NOMO-1 treated with dmso at 0.1 percent for 144 hours (cell line): ENCODE results near the gene SAMM50.

ENCODE experiments used
- DNase-seq: peaks from one replicate; lab custom pipeline; 2025; ENCODE audit not compliant: unreplicated experiment; lab: John Stamatoyannopoulos, UW

The SAMM50 gene

DNA sequence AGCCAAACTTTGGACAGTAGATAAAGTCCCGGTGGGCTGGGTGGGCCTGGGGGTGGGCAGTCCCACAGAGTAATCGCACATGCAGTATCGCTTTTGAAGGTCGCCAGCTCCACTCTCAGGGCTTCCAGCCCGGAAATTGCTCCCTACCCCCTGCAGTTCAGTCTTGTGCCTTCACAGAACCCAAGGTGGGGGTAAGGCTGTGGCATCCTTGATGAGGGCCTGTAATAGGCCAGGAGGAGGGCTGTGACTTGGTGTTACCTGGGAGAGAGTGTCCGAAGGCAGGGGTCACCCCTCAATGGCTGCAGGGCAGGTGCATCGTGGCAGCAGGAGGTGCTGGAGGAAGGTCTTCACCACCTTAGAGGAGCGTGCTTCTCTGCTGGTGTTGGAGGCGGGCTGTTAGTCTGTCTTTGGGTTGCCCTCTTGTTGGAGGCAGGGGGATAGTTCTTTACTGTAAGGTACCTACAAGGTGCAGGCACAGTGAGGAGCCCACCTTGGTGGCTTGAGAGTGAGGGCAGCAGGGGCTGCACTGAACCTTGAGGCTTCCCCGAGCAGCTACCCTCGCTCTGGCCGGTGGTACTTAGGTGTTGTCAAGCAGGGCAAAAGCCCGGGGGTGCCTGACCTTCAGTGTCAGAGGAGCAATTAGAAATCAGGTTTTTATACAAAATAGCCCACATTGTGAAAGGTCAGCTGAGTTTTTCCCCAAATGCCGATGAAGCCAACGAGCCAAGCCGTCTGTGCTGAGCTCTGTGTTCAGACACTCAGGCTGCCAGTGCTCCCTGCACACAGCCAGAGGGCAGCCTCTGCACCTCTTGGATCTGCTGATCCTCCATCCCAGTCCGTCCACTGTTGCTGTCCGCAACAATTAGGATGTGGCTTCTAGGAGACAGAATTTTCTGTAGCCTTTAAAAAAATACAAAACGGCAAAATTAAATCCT, 21.9 kb downstream of the SAMM50 start:
- DNase-seq = no peak

GRCh38 chr22:43978558-43978957, 23.3 kb downstream of the SAMM50 start:
- no peak for DNase-seq

DNA sequence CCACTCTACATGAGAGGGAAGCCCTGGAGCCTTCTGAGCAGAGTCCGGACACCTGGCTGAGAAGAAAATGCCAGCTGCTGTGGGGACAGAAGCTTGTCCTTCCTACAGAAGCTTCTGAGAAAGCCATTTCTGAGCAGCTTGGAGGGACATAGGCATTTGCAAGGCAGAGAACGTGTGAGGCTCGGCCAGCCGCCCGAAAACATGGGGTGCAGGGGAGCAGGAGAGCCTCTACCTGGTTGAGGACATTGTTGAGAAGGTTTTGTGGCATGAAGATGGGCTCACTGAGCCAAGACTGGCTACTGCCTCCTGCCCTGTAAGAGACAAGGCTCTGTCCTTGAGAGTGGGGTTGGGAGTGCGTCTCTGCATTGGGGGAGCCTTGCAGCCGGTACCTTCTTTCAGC, 25.3 kb downstream of the SAMM50 start:
- DNase-seq = no peak

GRCh38 chr22:43980996-43981395, 25.8 kb downstream of the SAMM50 start:
- DNase-seq = no peak

DNA sequence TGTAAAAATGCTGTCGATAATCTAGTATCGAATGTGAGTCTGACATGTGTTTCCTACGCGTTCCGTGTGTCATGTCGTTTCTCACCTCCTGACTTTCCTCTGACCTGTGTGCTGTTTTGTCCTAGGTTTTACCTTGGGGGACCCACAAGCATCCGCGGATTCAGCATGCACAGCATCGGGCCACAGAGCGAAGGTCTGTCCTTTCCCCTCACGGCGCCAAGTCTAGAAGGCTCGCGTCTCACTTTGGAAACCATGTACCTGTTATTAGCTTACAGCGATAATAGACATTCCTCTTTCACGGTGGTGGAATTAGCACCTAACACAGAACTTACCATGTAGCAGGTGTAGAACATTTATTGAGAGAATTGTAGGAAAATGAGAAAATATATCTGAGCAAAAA, 28.6 kb downstream of the SAMM50 start:
- no peak for DNase-seq

DNA sequence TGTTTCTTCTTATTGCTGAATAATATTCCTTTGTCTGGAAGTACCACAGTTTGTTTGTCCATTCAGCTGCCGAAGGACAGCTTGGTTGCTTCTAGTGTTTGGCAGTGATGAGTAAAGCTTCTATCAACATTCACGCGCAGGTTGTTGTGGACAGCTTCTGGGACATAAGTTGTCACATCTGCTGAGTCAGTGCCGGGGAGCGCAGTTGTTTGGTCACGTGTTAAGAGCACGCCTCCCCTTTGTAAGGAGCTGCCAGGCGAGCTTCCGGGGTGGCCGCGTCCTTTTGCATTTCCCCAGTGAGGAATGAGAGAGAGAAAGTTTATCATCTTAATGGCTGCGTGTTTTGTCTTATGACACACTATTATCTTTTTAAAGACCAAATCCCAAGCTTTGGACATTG, 30.3 kb downstream of the SAMM50 start:
- DNase-seq = no peak

- no peak for DNase-seq
Observed at GRCh38 chr22:43988116-43988820, 33.0 kb downstream of the SAMM50 start.

GRCh38 chr22:43988960-43989359, 33.7 kb downstream of the SAMM50 start:
- DNase-seq = no peak

DNA sequence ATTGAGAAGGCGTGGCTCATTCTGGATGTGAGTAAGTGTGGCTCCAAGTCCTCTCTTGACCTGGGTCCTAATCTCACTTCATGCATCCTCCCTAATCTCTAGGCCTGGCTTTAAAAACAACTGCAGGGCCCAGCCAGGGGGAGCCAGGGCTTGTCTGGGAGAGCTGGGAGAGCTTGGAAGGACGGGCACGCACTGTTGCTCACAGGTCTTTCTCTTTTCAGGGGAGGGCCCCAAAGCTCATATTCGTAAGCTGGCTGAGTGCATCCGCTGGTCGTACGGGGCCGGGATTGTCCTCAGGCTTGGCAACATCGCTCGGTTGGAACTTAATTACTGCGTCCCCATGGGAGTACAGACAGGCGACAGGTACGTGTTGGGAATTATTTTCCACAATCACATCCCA, 34.8 kb downstream of the SAMM50 start:
- DNase-seq = no peak

GRCh38 chr22:43991316-43992020, 36.2 kb downstream of the SAMM50 start:
- DNase-seq = no peak

- DNase-seq = no peak
Observed at GRCh38 chr22:43992331-43992821, 37.1 kb downstream of the SAMM50 start.

GRCh38 chr22:43993072-43993760, 38.0 kb downstream of the SAMM50 start:
- no peak for DNase-seq

GRCh38 chr22:43994006-43994405, 38.8 kb downstream of the SAMM50 start:
- no peak for DNase-seq

- DNase-seq = no peak
Observed at GRCh38 chr22:43994416-43994815, 39.2 kb downstream of the SAMM50 start.

DNA sequence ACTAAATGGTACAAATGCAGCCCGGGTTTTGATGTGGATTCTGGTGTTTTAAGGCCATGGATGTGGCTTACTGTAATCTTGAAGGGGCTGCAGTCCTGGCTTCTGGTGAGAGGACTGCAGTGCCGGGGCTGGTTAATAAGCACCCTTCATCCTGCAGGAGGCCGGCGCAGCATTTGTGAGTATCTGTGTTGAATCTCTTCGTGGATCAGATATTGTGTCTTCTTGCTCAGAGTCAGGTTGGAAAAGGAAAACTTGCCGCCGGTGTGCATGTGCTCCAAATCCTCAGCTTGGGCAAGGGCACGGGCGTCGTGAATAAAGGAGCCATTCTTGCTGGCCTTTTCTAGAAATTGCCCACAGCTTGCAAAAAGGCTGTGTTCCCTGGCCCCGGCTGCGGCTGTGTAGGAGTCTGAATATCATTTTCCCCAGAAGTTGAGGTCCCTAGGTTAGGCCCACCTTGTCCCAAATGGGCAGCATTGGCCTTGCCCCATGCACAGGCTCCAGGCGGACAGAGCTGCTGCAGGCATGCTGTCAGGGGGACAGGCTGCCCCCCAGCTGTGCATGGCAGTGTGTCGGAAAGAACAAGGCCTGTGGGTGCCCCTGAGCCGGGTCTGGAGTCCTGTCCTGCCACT, 39.9 kb downstream of the SAMM50 start:
- DNase-seq = no peak

DNA sequence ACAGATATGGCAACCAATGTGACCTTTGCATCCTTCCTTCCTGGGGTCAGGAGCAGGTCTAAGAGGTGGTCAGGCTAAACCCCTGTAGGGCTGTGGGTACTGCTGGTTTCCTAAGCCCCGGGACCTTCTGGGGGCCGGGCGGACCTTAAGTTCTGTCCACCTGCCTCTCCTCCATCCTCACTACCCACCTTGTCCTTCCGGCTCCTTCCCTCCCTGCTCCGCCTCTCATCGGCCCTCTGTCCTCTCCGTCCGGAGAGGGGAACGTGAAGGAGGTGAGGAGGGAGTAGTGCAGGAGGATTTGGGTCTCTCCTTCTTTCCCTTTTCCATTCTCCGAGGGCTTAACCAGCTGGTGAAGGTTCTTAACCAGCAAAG, 40.5 kb downstream of the SAMM50 start:
- no peak for DNase-seq

DNA sequence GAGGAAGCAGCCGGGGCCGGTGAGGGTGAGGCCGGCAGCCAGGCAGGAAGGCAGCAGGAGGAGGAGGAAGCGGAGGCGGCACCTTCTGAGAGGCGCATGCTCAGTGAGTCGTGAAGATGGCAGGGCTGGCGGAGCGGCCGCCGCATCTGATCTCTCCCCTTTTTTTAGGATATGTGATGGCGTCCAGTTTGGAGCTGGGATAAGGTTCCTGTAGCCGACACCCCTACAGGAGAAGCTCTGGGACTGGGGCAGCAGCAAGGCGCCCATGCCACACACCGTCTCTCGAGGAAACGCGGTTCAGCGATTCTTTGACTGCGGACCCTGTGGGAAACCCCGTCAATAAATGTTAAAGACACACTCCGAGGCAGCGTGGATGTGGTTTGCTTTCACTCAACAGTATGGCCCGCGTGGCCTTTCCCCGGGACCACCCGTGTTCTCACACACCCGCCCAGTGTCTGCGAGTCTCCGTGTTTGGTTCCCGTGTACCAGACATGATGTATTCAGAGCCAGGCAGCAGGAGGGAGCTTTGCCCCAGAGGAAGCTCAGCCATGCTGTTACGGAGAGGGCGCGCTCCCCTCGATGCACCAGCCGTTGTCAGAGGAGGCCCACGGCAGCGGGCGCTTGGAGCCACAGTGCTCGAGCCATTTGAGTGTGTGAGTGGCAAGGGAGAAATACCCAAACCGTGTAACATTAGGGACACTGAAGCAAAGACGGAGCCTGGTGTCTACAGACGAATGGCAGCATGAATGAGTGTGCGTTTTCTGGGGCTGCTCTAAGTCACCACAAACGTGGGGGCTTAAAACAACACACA, 41.1 kb downstream of the SAMM50 start:
- no peak for DNase-seq

DNA sequence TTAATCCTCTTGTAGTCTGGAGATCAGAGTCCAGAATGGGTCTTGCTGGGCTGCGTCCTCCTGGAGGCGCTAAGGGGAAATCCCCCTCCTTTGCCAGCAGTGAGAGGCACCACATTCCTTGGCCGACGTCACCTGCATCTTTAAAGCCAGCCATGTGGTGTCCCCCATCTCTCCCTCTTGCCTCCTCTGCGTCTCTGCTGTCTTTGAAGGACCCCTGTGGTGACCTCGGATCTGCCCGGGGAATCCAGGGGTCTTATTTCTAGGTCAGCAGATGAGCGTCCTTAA, 41.7 kb downstream of the SAMM50 start:
- no peak for DNase-seq

DNA sequence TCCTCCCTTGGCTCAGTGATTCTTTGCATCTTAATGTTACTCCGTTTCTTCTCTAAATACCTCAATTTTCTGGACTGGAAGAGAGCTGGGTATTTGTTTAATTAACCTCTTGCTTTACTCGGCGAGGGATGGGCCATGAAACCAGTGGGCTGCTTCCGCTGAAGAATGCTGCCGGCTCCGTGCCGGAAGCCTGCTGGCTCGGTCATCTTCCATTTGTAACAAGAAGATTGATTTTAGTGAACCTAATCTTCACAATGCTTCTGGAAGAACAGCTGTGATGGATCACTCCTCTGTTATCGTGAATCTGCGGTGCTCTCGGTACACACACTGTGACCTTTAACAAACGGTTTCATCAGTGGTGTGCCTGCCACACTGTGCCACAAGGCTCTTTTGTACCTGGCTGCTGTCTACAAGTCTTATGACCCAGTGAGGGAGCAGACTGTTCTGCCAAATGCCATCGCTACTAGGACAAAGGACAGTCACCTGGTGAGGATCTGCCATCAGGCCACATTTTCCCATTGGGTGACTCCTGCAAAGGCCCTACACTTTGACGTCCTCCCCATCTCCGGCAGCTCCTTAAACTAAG, 43.5 kb downstream of the SAMM50 start:
- no peak for DNase-seq

DNA sequence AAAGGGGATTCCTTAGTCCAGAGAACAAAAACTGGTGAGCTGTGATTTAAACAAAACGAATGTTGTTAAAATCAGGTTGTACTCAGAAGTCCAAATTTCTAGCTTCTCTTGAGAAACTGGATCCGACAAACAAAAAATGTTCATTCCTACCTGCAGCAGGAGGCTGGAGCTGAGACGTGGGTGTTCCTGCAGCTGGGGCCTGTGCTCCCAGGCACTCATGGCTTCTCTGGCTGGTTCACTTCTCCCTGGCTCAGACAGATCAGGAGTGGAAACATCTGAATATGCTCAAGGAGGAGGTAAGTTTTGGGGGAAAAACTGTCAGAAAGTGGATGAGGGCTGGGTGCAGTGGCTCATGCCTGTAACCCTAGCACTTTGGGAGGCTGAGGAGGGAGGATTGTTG, 44.1 kb downstream of the SAMM50 start:
- DNase-seq = no peak
